HG03175 (cell line): ENCODE data around the gene SASH1.
A peak's percentile ranks its signal among the peaks of the same experiment; 100 is the strongest.

Experiments
- ATAC-seq: cut with Tn5 transposase; IDR thresholded peaks from one replicate; pipeline ENCODE4 v1.9.1; 2021; ENCODE audit warnings: mild to moderate bottlenecking, moderate library complexity; ENCODE audit not compliant: unreplicated experiment

Gene SASH1

DNA sequence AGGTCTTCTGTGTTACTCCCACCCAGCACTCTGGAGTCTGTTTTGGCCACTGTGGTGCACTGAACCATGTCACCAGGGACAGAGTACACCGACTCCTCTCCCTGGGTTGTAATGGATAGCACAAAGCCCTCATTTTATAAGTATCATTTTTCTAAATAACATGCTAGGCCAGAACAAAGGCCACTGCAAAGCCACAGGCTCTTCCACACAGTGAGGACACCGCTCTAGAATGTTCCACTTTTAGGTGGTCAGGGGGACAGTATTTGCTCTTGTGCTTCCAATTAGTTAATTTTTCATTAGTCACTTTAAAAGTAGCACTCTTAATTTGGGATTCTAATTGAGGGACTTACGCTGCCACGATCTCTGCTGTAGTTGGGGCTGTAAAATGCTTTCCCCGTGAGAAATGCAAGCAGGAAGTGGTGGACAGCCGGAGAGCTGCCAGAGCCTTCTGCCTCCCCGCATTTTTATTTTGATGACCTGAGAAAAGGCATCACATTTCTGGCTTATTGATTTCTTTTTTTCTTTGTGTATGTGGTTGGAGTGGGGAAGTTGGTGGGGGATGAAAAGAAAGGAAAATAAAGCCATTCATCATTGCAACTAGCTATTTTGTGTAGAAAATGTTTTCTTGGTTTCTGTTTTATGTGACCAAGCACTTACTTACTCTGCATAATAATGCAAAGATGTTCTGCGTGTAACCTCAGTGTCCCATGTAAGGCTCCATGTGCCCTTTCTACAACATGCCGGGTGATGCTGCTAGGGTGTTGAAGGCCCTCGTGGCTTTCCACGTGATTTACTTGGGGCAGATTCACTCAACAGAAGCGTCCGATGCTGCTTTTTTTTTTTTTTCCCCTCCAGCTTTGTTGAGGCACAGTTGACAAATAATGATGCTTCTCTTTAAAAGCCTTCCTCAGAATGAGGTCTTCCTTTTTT is 195.9 kb downstream of the SASH1 start:
- ATAC-seq: no peak

DNA sequence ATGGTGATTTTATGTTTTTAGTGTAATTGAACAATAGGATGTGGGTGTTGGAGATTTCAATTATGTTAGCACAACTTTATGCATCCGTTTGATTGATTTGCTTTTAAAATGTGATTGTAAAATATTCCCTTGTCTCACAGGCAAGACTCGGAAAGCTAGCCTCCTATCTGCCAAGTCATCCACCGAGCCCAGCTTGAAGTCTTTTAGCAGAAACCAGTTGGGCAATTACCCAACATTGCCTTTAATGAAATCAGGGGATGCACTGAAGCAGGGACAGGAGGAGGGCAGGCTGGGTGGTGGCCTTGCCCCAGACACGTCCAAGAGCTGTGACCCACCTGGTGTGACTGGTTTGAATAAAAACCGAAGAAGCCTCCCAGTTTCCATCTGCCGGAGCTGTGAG is 200.9 kb downstream of the SASH1 start:
- ATAC-seq: no peak

DNA sequence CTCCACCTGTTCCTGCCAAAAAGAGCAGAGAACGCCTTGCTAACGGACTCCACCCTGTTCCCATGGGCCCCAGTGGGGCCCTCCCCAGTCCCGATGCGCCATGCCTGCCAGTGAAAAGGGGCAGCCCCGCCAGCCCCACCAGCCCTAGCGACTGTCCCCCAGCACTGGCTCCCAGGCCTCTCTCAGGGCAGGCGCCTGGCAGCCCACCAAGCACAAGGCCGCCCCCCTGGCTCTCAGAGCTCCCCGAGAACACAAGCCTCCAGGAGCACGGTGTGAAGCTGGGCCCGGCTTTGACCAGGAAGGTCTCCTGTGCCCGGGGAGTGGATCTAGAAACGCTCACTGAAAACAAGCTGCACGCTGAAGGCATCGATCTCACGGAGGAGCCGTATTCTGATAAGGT is 201.8 kb downstream of the SASH1 start:
- ATAC-seq: no peak

DNA sequence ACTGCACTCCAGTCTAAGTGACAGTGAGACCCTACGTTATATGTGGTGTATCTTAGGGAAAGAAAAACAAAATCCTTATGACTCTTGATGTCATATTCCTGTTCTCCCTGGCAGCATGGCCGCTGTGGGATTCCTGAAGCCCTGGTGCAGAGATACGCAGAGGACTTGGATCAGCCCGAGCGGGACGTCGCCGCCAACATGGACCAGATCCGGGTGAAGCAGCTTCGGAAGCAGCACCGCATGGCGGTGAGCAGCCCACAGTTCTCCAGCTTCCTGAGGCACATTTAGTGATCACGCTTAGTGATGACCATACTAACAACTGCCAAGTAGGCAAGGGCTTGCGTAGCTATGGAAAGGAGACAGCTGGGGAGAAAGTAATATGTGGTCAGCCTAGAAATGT is 203.3 kb downstream of the SASH1 start:
- ATAC-seq: no peak

DNA sequence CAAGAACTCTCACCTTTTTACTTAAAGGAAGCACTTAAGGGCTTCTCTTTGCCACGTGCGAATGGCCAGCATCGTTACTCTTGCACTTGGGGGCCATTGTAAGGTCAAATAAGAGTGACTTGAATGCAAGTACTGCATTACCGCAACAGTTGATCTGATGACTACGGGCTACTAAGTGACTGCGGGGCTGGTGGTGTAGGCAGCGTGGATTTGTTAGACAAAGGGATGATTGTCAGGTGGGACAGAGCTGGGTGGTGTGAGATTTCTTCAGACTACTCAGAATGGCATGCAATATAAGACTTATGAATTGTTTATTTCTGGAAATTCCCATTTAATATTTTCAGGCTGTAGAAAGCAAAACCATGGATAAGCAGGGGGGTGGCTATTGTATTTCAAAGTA is 204.5 kb downstream of the SASH1 start:
- no peak for ATAC-seq

DNA sequence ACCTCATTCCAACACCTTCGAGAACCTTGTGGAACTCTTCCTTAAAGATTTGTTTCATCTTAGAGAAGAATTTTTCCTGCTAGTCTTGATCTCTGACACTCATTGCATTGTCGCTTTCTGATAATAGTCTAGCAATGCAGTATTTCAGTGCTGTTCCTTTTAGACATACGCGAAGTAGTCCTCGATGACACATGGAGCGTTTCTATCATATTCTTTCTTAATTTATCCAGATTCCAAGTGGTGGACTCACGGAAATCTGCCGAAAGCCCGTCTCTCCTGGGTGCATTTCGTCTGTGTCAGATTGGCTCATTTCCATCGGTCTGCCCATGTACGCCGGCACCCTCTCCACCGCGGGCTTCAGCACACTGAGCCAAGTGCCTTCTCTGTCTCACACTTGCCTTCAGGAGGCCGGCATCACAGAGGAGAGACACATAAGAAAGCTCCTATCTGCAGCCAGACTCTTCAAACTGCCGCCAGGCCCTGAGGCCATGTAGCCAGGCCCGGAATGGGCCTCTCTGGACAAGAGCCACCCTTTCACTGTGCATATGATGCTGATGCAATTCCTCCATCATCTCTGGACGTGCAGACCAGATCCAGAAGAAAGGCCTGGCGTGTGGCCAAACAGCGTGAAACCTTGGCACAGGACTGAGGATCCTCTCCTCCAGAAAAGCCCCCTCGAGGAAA is 205.6 kb downstream of the SASH1 start:
- ATAC-seq: no peak

DNA sequence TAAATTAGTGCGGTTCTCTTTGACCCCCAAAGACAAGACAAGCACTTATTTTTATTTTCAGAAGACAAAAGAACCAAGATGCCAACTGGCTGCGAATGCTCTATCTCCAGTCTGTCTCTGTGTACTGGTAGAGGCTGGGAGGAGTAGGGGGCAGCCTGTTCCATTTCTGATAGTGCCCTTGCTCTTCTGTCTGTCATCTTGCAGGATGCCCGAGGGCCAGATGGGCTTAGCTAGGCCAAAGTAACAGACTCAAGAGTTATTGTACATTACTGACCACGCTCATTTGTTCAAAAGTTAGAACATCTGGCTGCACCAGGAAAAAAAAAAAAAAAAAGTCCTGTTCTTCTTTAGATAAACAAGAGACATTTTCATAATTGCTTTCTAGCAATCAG is 206.1 kb downstream of the SASH1 start:
- ATAC-seq: no peak

DNA sequence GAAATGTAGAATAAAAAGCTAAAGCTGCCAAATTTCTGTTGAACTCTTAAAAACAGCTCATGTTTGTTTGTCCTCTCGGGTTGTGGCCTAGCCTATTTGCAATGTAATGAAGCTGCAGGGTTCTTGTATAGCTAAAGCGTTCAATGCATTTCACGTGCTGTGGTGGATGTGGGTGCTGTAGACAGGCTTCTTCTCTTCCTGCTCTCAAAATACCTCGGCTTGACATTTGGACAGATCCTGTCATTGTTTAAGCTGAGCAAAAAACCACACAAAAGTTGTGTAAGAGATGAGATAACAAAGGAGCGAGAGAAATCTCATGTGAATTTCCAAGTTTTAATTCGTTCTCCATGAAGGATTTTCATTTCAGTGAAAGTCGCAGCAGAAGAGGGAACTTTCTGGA is 207.9 kb downstream of the SASH1 start:
- no peak for ATAC-seq

DNA sequence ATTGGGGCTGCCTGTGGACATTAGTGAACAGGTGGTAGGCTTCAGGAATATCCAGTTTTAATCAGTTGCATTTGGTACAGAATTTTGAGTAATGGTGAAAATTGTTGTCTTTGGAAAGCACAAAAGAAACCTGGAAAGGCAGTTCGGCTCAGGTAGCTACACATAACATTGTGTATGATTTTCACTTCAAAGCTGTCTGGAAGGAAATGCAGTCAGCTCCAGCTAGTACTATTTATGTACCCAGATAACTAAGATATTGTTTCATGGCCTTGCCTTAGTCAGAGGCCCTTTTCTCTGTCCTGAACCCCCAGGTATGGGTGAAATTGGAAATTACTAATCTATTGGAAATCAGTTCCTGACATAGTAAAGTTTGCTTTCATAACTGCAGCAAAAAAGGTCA is 208.6 kb downstream of the SASH1 start:
- ATAC-seq: no peak

DNA sequence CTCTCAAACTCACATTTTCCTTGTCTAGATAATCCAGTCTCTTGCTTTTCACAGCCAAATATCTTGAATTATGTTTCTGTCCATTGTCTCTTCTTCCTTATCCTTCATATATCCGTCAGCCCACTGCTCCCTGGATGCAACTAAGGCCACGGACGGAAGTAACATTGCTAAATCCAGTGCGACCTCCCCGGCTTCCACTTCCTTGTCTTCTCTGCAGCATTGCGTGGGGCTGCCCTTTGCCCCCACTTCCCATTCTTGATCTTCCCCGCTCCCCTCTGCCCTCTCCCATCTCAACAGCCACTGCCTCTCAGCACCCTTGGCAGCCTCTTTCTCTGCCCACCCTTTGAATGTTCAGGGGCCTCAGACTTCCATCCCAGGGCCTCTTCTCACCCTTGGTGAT is 213.8 kb downstream of the SASH1 start:
- no peak for ATAC-seq

DNA sequence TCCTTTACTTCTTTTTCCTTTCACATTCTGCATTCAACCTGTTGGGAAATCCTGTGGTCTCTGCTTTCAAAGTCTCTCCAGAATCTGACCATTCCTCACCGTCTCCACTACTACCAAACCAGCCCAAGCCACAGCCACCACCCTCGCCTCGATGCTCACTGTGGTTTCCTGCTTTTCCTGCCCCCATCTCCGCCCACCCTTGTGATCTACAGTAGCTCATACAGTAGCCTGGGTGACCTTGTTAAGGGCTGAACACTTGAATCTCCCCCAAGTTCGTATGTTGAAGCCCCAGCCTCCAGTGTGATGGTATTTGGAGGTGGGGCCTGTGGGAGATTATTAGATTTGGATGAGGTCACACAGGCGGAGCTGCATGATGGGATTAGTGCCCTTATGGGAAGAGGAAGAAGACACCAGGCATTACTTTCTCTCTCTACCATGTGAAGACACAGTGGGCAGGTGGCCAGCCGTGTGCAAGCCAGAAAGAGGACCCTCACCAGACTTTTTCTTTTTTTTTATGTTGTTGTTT is 215.2 kb downstream of the SASH1 start:
- no peak for ATAC-seq

DNA sequence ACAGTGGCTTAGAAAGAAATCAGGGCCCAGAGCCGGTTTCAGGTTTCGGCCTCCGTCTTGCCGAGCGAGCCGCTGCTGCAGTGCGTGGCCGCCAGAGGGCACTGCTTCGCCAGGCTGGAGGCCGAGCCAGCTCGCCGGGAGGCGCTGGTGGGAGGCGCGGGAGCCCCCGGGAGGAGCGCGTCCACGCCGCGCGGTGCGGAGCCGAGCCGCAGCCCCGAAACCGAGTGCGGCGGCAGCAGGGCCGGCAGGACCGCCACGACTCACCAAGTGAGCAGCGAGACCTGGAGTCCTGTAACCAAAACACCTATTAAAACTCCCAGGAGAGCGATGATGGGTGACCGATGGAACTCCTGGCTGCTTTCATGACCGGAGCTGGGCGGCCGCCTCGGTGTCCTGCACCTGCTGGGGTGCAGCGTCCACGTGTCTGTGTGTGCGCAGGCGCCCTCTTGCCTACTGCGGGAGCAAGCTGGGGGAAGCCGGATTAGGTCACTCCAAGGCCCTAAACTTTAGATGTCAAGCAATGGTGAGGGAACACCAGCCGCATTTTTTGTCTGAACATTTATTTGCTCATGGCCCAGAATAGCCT is 217.3 kb downstream of the SASH1 start:
- peak; percentile 77 for ATAC-seq

DNA sequence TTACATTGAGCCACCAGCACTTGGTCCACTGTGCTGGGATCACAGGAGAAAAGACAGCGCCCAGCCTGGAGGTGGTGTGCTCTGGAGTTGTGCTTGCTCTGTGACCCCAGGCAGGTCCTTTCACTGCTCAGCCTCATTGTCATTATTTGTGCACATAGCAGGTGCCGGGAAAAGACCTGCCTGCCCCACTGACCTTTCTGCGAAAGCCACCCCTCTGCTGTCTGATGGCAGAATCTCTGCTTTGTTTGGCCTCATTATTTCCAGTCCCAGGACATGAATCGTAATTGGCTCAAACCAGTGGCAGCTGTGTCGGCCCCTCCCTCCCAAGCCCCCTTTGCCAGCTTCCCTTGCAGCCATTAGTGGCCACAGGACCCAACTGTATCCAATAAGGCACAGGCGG is 219.0 kb downstream of the SASH1 start:
- ATAC-seq: no peak

DNA sequence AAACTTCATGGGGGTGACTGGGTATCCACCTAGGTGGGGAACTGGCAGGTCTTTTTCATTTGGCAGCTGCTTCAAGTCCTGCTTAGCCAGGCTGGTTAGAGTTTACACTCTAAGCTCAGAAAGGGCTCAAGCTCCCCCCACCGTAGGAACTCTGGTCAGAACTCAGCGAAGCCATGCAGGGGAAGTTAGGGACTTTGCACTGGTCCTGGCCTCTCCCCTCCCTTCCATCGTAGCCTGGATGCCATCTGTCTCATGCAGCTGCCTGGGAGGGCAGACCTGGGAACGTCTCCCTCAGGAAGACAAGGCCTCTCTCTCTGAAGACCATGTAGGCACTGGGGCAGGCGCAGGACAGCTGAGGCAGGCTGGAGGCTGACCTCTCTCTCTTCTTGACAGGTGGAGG is 220.4 kb downstream of the SASH1 start:
- no peak for ATAC-seq

DNA sequence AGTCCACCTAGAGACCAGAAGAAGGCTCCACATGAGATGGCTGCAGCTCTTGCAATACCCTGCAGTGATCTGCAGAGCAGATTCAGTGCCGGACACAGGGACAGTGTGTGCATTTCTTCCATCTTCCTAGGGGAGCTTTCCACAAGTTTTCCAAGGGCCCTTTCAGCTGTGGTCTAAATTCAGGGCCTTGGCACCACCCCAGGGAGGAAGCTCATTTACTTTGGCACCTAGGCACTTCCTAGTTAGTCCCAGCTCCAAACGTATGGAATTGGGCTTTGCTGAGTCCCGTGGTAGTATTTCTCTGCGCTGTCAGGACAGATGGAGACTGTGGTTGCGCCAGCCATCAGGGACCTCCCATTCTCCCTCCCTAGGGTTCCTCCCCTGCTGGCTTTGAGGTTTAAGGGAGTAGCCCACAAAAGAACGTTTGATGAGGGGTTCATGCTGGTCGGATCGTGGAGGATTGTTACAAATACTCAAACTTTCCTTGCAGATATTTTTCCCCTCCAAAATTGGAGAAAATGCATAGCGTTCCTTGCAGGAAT is 221.9 kb downstream of the SASH1 start:
- no peak for ATAC-seq

DNA sequence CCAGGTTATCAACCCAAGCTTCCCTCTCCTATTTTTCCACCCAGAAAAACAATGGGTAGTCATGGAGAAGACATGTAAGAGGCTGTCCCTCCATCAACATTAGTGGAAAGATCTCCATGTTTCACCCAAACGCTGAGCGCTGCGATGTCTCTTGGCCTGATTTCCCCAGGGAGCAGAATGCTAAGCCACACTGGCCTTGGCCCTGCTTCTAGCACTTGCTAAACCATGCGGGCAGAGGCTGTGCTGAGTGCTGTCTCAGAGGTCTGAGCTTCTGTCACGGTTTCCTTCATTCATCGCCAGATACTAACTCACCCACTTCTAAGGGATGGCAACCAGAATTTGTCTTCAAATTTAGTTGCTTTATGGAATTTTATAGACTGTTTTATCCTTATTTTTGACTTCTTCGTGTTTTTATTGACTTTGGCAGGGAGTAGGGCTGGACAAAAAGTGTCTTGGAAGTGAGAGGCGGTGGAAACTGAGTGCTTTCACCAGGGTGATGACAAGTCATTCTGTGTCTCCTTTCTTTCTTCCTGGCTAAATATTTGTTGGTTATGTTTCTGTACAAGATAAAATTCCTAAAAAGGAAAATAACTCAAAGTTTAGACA is 222.8 kb downstream of the SASH1 start:
- no peak for ATAC-seq

DNA sequence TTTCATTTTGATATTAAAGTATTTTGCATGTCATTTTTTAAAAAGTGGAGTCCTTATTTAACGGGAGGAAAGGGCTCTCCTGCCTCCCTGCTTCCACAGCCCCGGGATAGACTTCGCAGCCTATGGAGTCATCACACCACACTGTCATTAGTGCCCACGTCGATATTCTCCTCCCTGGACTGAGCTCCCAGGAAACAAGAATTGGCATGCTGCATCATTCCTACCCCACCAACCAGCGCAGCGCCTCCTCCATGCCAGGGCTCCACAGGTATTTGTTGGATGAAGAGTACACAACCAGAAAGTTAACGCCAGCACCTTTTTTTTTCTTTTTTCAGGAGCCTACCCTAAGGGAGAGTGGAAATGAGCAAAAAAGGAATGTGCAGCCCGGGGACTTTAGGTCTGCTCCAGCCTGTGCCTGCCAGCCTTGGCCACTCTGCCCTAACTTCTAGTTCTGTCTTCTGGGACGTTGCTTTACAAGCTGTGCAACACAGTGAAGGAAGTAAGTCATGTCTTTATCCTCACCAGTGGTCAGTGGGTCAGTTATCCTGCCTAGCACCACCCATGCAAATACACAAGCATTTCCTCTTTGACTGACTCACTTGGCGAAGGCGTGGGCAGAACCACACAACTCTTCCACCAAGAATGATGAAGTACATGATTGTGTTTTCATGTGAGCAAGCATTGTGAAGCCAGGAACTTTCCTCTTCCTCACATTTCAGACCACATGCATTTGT is 223.5 kb downstream of the SASH1 start:
- peak; percentile 38 for ATAC-seq

DNA sequence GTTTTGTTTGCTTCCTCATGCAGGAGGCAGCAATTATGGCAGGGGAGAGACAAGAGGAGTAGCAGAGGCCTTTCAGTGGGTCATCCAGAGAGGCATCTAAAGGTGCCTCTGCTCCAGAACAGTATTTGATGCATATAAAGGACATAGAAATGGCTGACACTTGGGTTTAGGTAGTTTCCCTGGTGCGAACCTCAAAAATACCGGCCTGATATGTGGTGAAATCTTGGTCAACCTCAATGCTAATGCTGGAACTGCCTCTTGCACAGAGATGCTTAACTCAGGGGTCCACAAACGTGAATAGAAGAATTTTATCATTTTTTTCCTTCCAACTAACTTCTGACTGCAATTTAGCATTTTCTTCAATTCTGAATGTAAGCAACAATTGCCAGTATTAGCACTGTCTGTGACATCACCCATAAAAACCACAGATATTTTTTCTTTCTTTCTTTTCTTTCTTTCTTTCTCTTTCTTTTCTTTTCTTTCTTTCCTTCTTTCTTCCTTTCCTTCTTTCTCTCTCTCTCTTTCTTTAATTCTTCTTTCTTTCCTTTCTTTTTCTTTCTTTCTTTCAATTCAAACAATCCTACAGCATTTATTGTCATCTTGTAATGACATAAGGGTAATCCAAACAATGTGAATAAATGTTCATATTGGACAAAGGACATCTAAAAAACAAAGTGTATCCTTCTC is 224.2 kb downstream of the SASH1 start:
- ATAC-seq: peak; percentile 38

DNA sequence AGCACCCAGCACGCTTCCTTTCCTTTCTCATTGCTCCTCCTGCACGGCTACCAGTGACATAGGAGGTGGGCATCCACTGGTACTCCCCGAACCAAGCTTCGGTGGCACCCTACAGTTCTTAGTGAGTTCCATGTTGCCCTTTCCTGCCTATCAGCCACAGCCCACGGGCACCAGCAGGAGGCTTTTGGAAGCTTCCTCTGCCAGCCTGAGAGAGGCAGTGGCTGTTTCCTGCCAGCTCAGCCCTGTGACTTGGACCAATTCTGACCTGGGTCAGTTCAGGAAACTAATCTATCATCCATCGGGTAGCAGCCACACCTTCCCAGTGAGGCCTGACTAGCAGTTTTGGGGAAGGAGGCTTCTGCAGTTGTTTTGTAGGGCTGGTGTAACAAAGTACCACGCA is 227.8 kb downstream of the SASH1 start:
- ATAC-seq: no peak
